SU-DHL-6 (cell line): ENCODE measurements around the gene KCNA3.

ENCODE experiments used
- CTCF ChIP-seq: fragments of 200-600 bp; sonication (generic); IDR thresholded peaks from one replicate; pipeline ENCODE4 v1.5.1; 2017; ENCODE audit warnings: antibody characterized with exemption, mild to moderate bottlenecking, low read length, moderate library complexity; ENCODE audit not compliant: insufficient read depth, poor library complexity, severe bottlenecking
- EZH2phosphoT487 ChIP-seq: fragments of 200-600 bp; sonication (generic), shearing (Covaris generic); conservative IDR thresholded peaks from 2 replicates; pipeline ENCODE4 v1.6.1; 2018; ENCODE audit warnings: mild to moderate bottlenecking, antibody characterized with exemption, low read length, moderate library complexity, mixed read lengths

DNA sequence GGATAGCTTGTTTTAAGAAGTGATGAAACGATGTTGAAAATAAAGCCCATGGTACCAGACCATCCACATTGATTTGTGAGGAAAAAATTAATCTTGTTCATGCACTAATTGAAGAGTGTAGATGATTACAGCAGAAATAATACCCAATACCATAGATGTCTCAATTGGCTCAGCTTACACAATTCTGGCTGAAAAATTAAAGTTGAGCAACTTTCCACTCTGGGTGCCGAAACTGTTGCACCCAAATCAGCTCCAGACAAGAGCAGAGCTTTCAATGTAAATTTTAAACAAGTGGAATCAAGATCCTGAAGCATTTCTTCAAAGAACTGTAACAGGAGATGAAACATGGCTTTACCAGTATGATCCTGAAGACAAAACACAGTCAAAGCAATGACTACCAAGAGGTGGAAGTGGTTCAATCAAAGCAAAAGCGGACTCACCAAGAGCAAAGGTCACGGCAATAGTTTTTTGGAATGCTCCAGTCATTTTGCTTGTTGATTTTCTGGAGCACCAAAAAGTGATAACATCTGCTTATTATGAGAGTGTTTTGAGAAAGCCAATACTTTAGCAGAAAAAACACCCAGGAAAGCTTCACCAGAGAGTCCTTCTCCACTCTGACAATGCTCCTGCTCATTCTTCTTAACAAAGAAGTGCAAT lies 16.1 kb upstream of the KCNA3 start:
- TF ChIP-seq CTCF (no peak), EZH2phosphoT487 (no peak)
